GM19043 (cell line): Measurements from ENCODE around the gene CARHSP1.
"Not testable (repeated sequence)": the region's sequence is repeated elsewhere in the genome, so short reads cannot be mapped to it uniquely, and the experiment has no call there.

Experiments used
- ATAC-seq: cut with Tn5 transposase; IDR thresholded peaks from one replicate; pipeline ENCODE4 v1.9.1; 2021; ENCODE audit warnings: low read depth; ENCODE audit not compliant: unreplicated experiment

CARHSP1 gene

GRCh38 chr16:8893976-8894690 lies 25.3 kb upstream of the CARHSP1 start:
- ATAC-seq = no peak

GRCh38 chr16:8893426-8893825 lies 24.6 kb upstream of the CARHSP1 start:
- ATAC-seq = no peak

GRCh38 chr16:8892101-8892575 lies 23.3 kb upstream of the CARHSP1 start:
- peak; percentile 15 for ATAC-seq

GRCh38 chr16:8890549-8890921 lies 21.7 kb upstream of the CARHSP1 start:
- ATAC-seq = no peak

- no peak for ATAC-seq
Observed at GRCh38 chr16:8889893-8890548, 21.2 kb upstream of the CARHSP1 start.

GRCh38 chr16:8888951-8889892 lies 20.4 kb upstream of the CARHSP1 start:
- ATAC-seq = no peak

- ATAC-seq = no peak
Observed at GRCh38 chr16:8887952-8888560, 19.2 kb upstream of the CARHSP1 start.

- no peak for ATAC-seq
Observed at GRCh38 chr16:8887431-8887765, 18.6 kb upstream of the CARHSP1 start.

- no peak for ATAC-seq
Observed at GRCh38 chr16:8886593-8887430, 18.0 kb upstream of the CARHSP1 start.

GRCh38 chr16:8885674-8886592 lies 17.1 kb upstream of the CARHSP1 start:
- no peak for ATAC-seq

- no peak for ATAC-seq
Observed at GRCh38 chr16:8882725-8883377, 14.0 kb upstream of the CARHSP1 start.

- ATAC-seq = no peak
Observed at GRCh38 chr16:8882041-8882617, 13.3 kb upstream of the CARHSP1 start, which contains the start of gene LITAFD. TSS of gene LITAFD (plus strand) at chr16:8882351. CDS start at chr16:8884356, 2,005 bp downstream.

- ATAC-seq = no peak
Observed at GRCh38 chr16:8880839-8881510, 12.2 kb upstream of the CARHSP1 start.

- ATAC-seq = no peak
Observed at GRCh38 chr16:8878523-8878911, 9.7 kb upstream of the CARHSP1 start.

GRCh38 chr16:8877894-8878522 lies 9.2 kb upstream of the CARHSP1 start:
- no peak for ATAC-seq

- ATAC-seq = not testable (repeated sequence)
Observed at GRCh38 chr16:8875317-8875716, 6.5 kb upstream of the CARHSP1 start.

- no peak for ATAC-seq
Observed at GRCh38 chr16:8874388-8874787, 5.6 kb upstream of the CARHSP1 start.
